HFFc6 (cell line): Measurements from ENCODE around the gene POU2F1. TPM values are rescaled to one million over a fixed set of nuclear protein-coding genes. Genes with fewer than 3 reads are reported as not detected.

Experiments used
- DNase-seq: peaks from one replicate; pipeline ENCODE4 v3.0.0-alpha.2; 2018
- H3K27ac Mint-ChIP-seq: 2 replicates; pipeline ENCODE4 v1.8.0; 2020; ENCODE audit warnings: mild to moderate bottlenecking, mixed read lengths
- H3K27me3 Mint-ChIP-seq: 2 replicates; pipeline ENCODE4 v1.8.0; 2021; ENCODE audit warnings: mild to moderate bottlenecking, moderate library complexity, mixed read lengths; ENCODE audit not compliant: insufficient read depth
- H3K36me3 Mint-ChIP-seq: 2 replicates; pipeline ENCODE4 v1.8.0; 2021; ENCODE audit warnings: low read depth, mixed read lengths
- H3K4me1 Mint-ChIP-seq: 2 replicates; pipeline ENCODE4 v1.8.0; 2020; ENCODE audit warnings: low read depth, mixed read lengths
- H3K4me3 Mint-ChIP-seq: 2 replicates; pipeline ENCODE4 v1.8.0; 2020; ENCODE audit warnings: mild to moderate bottlenecking, moderate library complexity, mixed read lengths
- H3K9me3 Mint-ChIP-seq: 2 replicates; pipeline ENCODE4 v1.8.0; 2020; ENCODE audit warnings: mild to moderate bottlenecking, mixed read lengths
- CTCF ChIP-seq: fragments of 200-600 bp; sonication (generic); IDR thresholded peaks from 2 replicates; pipeline ENCODE4 v1.5.0; 2021; ENCODE audit warnings: antibody characterized with exemption, mild to moderate bottlenecking
- total RNA-seq, 6 experiments: library from RNA; stranded (reverse); fragmentation: NEBNext Ultra II Directional; extraction: Animal tissue kit (Norgen Biotek cat#: 25700); gene quantifications; 2 replicates in 1 of 6; 3 replicates in 5 of 6; pipeline ENCODE4 v1.2.3, GENCODE V29; 2021

POU2F1 gene
- total RNA-seq, 6 experiments from 2014 or later = 3.4 to 6.6 (median 4.4) TPM

GRCh38 chr1:167274061-167274460 lies 53.4 kb downstream of the POU2F1 start:
- Mint-ChIP-seq H3K27me3 (peaks cover 1% of the 10 kb centered on the region; the same call in 1 of the 2 replicates), H3K36me3 (no peaks in the 10 kb centered on the region), H3K4me3 (no peak overlapping the region), H3K27ac (no peak overlapping the region), H3K4me1 (no peaks in the 10 kb centered on the region), H3K9me3 (no peaks in the 10 kb centered on the region)
- no peak for DNase-seq
- no peak for TF ChIP-seq CTCF

GRCh38 chr1:167276969-167277368 lies 56.3 kb downstream of the POU2F1 start:
- Mint-ChIP-seq H3K4me3 (no peak overlapping the region), H3K27me3 (no peaks in the 10 kb centered on the region), H3K27ac (no peak overlapping the region), H3K36me3 (no peaks in the 10 kb centered on the region), H3K4me1 (no peaks in the 10 kb centered on the region), H3K9me3 (no peaks in the 10 kb centered on the region)
- no peak for TF ChIP-seq CTCF
- DNase-seq = no peak

- H3K27me3 Mint-ChIP-seq = no peaks in the 10 kb centered on the region
Measured at GRCh38 chr1:167278497-167278896, 57.8 kb downstream of the POU2F1 start.

GRCh38 chr1:167280912-167281311 lies 60.2 kb downstream of the POU2F1 start:
- H3K27me3 Mint-ChIP-seq = no peaks in the 10 kb centered on the region
- no peaks in the 10 kb centered on the region for H3K36me3 Mint-ChIP-seq
- H3K4me3 Mint-ChIP-seq = no peak overlapping the region
- no peak for DNase-seq
- no peaks in the 10 kb centered on the region for H3K9me3 Mint-ChIP-seq
- no peak overlapping the region for H3K27ac Mint-ChIP-seq
- TF ChIP-seq CTCF = no peak
- no peaks in the 10 kb centered on the region for H3K4me1 Mint-ChIP-seq

More at GRCh38 chr1:167278497-167278896, 57.8 kb downstream of the POU2F1 start:
- H3K9me3 Mint-ChIP-seq = no peaks in the 10 kb centered on the region
- H3K27ac Mint-ChIP-seq = no peak overlapping the region
- H3K4me1 Mint-ChIP-seq = no peaks in the 10 kb centered on the region
- DNase-seq = no peak
- no peaks in the 10 kb centered on the region for H3K36me3 Mint-ChIP-seq
- H3K4me3 Mint-ChIP-seq = no peak overlapping the region
- no peak for TF ChIP-seq CTCF

- DNase-seq = no peak
- TF ChIP-seq CTCF = no peak
- Mint-ChIP-seq H3K4me3 (no peak overlapping the region), H3K27me3 (peaks cover 1% of the 10 kb centered on the region), H3K36me3 (no peaks in the 10 kb centered on the region), H3K4me1 (peaks cover 5% of the 10 kb centered on the region; the same call in 1 of the 2 replicates), H3K27ac (no peak overlapping the region), H3K9me3 (no peaks in the 10 kb centered on the region)
Measured at GRCh38 chr1:167288390-167289074, 67.8 kb downstream of the POU2F1 start.
